HG02610 (cell line): Measurements from ENCODE around the gene DNA2.
"Not testable (repeated sequence)": the region's sequence is repeated elsewhere in the genome, so short reads cannot be mapped to it uniquely, and the experiment has no call there.

Experiments used
- ATAC-seq: cut with Tn5 transposase; IDR thresholded peaks from one replicate; pipeline ENCODE4 v1.9.1; 2021; ENCODE audit warnings: mild to moderate bottlenecking, moderate library complexity; ENCODE audit not compliant: unreplicated experiment

Gene DNA2, protein sequence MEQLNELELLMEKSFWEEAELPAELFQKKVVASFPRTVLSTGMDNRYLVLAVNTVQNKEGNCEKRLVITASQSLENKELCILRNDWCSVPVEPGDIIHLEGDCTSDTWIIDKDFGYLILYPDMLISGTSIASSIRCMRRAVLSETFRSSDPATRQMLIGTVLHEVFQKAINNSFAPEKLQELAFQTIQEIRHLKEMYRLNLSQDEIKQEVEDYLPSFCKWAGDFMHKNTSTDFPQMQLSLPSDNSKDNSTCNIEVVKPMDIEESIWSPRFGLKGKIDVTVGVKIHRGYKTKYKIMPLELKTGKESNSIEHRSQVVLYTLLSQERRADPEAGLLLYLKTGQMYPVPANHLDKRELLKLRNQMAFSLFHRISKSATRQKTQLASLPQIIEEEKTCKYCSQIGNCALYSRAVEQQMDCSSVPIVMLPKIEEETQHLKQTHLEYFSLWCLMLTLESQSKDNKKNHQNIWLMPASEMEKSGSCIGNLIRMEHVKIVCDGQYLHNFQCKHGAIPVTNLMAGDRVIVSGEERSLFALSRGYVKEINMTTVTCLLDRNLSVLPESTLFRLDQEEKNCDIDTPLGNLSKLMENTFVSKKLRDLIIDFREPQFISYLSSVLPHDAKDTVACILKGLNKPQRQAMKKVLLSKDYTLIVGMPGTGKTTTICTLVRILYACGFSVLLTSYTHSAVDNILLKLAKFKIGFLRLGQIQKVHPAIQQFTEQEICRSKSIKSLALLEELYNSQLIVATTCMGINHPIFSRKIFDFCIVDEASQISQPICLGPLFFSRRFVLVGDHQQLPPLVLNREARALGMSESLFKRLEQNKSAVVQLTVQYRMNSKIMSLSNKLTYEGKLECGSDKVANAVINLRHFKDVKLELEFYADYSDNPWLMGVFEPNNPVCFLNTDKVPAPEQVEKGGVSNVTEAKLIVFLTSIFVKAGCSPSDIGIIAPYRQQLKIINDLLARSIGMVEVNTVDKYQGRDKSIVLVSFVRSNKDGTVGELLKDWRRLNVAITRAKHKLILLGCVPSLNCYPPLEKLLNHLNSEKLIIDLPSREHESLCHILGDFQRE

DNA sequence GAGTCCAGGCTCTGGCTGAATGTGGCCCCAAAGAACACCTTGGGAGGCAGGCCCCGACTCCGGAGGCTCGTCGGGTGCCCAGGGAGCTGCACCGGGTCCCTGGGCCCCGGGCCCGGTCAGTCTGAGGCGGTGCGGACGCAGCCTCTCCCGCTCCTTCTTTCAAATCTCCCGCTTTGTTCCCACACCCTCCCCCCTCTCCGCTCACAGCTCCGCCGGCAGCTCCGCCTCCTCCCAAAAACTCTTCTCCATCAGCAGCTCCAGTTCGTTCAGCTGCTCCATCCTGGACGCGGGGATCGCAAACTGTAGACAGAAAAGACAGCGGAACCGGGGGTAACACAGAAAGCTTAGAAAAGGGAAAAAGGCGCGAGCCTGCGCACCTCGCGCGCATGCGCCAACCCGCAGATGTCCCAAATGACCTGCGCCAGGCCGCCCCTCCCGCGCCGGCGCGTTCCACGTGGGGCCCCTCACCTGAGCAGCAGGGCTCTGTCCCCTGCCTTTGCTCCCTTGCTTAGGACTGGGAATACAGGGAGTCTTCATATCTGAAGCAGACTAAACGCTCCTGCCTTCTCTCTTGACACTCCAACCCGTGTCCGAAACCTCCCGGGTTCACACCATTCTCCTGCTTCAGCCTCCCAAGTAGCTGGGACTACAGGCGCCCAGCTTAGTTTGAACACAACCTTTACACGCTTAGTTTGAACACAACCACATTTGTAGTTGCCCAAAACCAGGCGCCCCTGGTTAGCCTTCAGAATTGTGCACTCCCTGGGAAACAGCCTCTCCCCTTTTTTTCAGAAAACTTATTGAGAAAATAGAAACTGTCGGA lies at the start of gene DNA2:
TSS of gene DNA2 (minus strand) at position 388 of the 823 bp plus-strand sequence. CDS start at position 279, 109 bp downstream.
- peak; percentile 89 for ATAC-seq

DNA sequence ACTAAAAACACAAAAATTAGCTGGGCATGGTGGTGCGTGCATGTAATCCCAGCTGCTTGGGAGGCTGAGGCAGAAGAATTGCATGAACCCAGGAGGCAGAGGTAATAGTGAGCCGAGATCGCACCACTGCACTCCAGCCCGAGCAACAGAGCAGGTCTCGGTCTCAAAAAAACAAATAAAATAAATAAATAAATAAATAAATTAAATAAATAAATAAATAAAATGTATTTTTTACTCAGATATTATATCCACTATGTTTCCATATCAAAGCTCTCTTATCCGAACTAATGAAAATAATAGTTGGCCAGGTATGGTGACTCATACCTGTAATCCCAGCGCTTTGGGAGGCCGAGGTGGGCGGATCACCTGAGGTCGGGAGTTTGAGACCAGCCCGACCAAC lies 46.8 kb upstream of the DNA2 start:
- not testable (repeated sequence) for ATAC-seq

DNA sequence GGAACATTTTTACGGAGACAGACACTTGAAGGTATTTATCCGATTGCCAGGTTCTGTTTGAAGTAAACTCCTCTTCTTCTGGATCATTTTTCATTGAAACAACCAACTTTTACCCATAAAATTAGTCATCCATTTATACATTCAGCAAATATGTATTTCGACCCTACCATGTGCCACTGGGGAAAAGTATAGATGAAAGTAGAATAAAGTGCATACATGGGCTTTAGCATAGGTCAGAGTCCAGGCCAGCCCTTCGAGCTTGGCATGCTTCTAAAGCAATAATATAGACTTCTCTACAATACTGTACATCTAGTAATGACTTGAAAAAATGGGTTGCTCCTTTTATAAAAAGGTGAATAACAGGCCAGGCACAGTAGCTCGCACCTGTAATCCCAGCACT lies 45.4 kb upstream of the DNA2 start:
- ATAC-seq = no peak

DNA sequence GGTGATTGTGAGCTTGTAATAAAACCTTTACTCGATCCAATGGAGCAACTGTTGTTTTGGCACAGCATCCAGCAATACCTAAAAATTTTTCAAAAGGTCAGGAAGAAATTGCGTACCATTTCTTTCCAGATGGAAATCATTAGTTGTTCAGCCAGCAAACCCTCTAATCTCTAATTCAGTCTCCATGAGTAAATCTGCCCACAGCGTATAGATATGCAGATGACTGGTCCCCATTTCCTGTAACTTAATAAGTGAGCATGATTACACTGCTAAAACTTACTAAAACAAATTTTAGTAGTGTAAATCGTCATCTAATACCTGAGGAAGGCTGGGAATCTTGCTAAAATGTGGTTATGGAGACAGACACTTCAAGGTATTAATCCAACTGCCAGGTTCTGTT lies 45.0 kb upstream of the DNA2 start:
- no peak for ATAC-seq

DNA sequence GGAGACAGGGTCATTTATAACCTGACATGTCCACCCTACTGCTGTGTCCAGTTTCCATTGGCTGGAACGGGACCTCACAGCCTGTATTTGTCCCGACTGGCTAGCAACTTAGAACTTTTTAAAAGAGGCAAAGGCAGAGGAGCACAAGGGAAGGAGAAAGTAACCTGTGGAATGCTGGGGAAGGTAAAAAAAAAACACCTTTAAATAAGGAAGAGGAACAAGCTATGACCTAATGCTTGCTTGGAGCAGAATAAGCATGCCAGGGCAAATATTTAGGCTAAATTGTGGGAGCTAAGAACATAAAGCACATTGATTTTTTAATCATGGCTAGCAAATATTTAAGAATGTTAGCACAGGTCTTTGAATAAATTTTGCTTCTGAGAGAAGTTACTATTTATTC lies 44.4 kb upstream of the DNA2 start:
- ATAC-seq = not testable (repeated sequence)

DNA sequence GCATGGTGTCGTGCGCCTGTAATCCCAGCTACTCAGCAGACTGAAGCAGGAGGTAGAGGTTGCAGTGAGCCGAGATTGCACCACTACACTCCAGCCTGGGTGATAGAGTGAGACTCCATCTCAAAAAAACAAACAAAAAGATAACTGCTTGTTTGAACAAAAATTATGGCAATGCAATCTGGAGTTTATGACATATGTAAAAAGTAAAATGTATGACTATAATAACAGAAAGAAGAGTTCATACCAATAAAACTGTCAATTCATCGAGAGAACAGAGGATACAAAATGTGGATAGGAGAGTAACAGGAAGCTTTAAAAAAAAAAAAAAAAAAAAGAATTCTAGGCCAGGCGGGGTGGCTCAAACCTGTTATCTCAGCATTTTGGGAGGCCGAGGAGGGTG lies 36.3 kb upstream of the DNA2 start:
- ATAC-seq = no peak

DNA sequence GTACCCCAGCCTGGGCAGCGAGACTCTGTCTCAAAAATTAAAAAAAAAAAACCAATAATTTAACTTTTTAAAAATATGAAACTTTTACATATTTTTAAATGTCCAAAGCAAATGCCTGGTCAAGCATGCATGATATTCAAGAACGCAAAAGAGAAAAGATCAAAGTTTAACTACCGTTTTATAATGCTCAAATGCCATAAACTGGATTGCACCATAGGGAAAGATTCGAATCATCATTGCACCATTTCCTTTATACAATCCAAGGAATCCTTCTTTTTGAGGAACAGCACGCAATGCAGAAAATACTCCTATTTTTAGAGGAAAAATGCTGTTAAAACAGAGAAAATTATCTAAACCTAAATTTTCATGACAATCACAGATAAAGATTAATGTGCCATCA lies 34.6 kb upstream of the DNA2 start:
- ATAC-seq = no peak

DNA sequence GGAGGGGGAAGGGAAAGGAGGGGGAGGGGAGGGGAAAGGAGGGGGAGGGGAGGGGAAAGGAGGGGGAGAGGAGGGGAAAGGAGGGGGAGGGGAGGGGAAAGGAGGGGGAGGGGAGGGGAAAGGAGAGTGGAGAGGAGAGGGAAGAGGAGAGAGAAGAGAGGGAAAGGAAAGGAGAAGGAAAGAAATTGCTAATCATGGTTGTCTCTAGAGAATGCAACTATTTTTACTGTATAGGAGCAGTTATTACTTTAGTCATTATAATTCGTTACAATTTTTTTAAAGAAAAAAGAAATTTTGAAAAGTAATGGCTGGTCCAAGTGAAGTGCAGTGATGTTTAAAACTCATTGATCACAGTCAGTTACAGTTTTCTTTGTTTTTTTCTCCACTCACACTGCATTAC lies 31.1 kb upstream of the DNA2 start:
- no peak for ATAC-seq

DNA sequence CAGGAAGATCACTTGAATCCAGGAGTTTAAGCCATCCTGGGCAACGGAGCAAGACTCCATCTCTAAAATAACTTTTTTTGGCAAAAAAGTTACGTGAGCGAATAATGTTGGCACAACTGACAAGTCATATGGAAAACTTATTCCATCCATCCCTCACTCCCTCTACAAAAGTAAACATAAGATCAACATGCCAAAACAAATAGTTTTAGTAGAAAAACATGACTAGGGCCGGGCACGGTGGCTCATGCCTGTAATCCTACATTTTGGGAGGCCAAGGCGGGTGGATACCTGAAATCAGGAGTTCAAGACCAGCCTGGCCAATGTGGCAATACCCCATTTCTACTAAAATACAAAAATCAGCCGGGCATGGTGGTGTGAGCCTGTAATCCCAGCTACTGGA lies 29.9 kb upstream of the DNA2 start:
- ATAC-seq = no peak

DNA sequence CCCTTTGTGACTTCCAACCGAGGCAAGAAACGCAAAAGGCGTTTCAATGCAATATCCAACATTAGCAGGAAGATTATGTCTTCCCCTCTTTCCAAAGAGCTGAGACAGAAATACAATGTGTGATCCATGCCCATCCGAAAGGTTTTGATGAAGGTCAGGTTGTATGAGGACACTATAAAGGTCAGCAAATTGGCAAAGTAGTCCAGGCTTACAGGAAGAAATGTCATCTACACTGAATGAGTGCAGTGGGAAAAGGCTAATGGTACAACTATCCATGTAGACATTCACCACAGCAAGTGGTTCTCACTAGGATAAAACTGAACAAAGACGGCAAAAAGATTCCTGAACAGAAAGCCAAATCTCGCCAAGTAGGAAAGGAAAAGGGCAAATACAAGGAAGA lies 27.8 kb upstream of the DNA2 start:
- ATAC-seq = no peak

DNA sequence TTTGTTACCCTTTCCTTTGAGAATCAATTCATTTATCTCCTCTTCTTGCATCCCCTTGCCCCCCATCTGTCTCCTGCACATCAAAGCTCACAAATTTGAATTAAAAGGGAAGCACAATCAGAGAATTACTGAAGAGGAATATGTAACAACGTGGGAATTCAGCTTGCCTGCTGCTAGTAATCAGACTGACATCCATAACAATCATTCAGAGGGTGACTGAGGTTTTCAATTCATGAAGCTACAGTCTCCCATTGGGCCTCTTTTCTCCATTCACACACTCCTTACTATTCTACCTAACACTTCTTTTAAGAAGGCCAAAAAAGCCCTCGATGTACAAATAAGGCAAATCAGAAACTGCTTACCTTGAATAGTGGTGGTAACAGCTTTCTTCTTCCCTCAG lies 24.3 kb upstream of the DNA2 start:
- ATAC-seq = no peak

DNA sequence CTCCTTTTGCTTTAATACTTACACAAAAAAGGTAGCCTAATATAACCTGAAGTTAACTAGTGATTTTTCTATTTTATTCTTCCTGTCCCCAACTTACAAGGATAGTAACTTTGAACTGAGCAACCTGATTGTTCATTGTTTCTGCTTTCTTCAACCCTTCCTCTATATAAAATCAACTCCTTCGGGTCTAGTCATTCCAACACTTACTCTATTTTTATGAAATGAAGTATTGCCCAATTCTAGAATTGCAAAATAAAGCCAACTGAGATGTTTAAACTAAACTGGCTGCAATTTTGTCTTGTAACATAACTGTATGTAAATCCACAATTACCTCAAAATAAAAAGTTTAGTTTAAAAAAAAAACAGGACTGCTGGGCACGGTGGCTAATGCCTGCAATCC lies 20.3 kb upstream of the DNA2 start:
- ATAC-seq = no peak

DNA sequence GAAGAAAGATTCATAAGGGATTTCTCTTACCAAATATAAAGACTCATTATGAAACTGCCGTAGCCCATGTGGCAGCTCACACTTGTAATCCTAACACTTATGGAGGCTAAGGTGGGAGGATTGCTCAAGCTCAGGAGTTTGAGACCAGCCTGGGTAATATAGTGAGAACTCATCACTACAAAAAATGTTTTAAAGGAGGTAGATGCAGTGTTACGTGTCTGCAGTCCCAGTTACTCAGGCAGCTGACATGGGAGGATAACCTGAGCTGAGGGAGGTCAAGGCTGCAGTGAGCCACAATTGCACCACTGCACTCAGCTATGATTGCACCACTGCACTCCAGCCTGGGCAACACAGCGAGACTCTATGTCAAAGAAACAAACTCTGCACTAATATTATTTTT lies 18.1 kb upstream of the DNA2 start:
- ATAC-seq = no peak

DNA sequence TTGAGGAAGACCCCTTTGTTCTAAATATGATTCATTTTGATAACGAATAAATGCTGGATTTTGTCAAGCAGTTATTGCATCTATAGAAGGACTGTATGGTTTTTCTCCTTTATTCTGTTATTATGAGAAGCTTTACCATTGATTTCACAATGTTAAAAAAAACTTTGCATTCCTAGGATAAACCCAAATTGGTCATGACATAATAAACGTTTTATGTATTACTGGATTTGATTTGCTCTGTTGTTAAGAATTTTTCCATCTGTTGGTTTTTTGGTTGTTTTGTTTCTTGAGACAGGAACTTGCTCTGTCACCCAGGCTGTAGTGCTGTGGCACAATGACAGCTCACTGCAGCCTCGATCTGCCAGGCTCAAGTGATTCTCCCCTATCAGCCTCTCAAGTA lies 2.2 kb upstream of the DNA2 start:
- no peak for ATAC-seq

DNA sequence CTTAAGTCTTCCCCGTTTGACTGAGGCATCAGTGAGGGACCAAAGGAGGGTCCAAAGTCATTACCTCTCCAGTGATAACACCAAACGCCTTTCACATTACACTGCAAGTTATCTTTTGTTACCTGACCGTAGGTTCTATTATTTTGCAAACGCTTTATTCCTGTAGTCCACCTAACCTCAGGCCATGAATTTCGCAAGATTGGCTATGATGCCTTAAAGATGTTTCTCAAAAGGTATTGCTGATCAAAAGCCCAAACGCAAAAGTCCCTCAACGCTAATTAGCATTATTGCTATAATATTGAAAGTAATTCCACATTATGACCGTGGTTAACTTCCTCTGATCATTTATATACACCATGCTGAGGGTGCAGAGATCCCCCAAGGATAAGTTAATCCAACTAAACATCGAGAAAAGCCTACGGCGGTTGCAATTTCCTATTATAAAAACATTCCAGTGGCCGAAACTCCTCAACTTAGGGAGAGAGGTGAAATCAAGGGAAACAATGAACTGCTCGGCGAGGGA lies 649 bp downstream of the DNA2 start:
- ATAC-seq = no peak

DNA sequence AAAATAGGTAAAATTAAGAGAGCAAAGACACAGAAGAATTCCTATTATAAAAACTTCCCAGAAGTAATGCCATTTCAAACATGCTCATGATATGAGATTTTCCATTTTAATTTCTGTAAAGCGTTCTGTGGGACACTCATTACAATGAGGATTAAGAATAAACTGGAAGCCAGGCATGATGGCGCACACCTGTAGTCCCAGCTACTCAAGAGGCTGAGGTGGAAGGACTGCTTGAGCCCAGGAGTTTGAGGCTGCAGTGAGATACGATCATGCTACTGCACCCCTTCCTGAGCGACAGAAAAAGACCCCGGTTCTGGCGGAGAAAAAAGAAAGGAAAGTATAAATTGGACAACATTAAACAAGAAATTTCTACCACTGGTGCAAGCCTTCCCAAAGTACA lies 1.5 kb downstream of the DNA2 start:
- ATAC-seq = no peak

DNA sequence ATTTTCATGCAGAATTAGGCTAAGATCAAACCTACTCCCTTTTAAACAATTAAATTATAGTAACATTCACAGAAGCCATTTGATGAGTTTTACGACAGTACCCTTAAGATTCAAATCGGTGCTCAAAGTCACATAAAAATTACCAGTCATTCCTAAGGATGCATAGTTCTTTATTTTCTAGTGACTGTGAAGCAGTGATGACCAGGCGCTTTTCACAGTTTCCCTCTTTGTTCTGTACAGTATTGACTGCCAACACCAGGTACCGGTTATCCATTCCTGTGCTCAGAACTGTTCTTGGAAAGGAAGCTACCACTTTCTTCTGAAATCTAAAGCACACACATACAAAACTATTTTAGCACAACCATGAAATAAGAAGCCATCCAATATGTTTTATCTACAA lies 1.9 kb downstream of the DNA2 start:
- ATAC-seq = no peak

DNA sequence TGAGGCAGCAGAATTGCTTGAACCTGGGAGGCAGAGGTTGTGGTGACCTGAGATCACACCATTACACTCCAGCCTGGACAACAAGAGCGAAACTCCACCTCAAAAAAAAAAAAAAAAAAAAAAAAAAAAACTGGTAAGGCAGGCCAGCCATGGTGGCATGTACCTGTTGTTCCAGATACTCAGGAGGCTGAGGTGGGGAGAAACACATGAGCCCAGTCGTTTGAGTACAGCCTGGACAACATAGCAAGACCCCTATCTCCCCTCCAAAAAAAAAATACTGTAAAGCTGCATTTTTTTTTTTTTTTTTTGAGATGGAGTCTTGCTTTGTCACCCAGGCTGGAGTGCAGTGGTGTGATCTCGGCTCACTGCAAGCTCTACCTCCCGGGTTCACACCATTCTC lies 7.0 kb downstream of the DNA2 start:
- not testable (repeated sequence) for ATAC-seq

DNA sequence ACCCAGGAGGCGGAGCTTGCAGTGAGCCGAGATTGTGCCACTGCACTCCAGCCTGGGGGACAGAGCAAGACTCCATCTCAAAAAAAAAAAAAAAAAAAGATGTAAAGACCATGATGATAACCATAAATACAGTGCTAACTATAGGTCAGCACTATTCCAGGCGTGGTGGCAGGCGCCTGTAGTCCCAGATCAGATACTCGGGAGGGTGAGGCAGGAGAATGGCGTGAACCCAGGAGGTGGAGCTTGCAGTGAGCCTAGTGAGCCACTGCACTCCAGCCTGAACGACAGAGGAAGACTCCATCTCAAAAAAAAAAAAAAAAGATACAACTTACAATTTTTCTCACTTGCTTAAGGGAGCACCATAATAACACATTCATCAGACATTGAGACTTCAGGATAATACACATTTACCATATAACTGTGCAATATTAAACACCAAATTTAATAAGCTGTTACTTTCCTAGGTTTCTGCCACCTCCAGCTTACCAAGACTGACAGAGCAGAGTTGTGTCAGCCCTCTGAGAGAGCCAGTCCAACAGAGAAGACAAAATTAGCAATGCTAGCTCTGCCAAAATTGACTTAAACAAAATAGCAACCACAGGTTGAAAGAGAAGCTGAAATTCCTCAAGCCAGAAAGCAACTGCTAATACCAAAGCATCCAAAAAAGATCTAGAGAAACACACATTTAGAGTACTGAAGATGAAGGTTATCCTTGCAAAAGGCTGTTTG lies 8.2 kb downstream of the DNA2 start:
- no peak for ATAC-seq

DNA sequence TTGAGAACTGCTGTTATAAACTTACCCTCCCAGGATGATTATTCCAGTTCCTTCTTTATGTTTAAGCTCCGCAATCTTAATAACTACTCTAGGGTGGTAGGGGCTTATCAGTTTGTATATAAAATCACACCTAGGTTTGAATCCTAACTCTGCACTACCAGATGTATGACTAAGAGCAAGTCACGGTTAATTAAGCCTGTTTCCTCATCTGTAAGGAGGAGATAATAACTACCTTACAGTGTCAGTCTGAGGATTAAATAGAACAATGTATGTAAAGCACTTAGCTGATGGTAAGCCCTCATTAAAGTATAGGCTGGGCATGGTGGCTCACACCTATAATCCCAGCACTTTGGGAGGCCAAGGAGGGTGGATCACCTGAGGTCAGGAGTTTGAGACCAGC lies 9.2 kb downstream of the DNA2 start:
- no peak for ATAC-seq
